Loucy (cell line): ENCODE results near the gene ANO1.

Experiments used
- EZH2phosphoT487 ChIP-seq: fragments of 200-600 bp; IDR thresholded peaks from 2 replicates; pipeline ENCODE4 v1.6.1; 2018; ENCODE audit warnings: antibody characterized with exemption, mild to moderate bottlenecking, moderate library complexity, borderline replicate concordance
- TF ChIP-seq, protein P1 (sequence below): fragments of 200-600 bp; sonication (generic); conservative IDR thresholded peaks from 2 replicates; pipeline ENCODE4 v1.5.1; 2014; ENCODE audit warnings: mild to moderate bottlenecking, antibody characterized with exemption, low read length

GRCh38 chr11:70106757-70107156 lies 28.6 kb downstream of the ANO1 start:
- TF ChIP-seq, protein P1, sequence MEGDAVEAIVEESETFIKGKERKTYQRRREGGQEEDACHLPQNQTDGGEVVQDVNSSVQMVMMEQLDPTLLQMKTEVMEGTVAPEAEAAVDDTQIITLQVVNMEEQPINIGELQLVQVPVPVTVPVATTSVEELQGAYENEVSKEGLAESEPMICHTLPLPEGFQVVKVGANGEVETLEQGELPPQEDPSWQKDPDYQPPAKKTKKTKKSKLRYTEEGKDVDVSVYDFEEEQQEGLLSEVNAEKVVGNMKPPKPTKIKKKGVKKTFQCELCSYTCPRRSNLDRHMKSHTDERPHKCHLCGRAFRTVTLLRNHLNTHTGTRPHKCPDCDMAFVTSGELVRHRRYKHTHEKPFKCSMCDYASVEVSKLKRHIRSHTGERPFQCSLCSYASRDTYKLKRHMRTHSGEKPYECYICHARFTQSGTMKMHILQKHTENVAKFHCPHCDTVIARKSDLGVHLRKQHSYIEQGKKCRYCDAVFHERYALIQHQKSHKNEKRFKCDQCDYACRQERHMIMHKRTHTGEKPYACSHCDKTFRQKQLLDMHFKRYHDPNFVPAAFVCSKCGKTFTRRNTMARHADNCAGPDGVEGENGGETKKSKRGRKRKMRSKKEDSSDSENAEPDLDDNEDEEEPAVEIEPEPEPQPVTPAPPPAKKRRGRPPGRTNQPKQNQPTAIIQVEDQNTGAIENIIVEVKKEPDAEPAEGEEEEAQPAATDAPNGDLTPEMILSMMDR = no peak
- no peak for TF ChIP-seq EZH2phosphoT487
